BLaER1 treated with 17β-estradiol and CSF1 and Interleukin-3, amounts not matched to agents 10 nM and 100 nM (cell line): ENCODE data around the gene STRN3.

Source experiments
- H3K27ac ChIP-seq, 11 experiments: shearing (Covaris generic); formaldehyde crosslinking; 2 replicates each; pipeline ENCODE4 v1.8.1; 2022
- H3K27me3 ChIP-seq, 11 experiments: shearing (Covaris generic); formaldehyde crosslinking; 2 replicates each; pipeline ENCODE4 v1.8.1; 2022
- H3K36me3 ChIP-seq, 11 experiments: shearing (Covaris generic); formaldehyde crosslinking; 2 replicates each; pipeline ENCODE4 v1.8.1; 2022
- H3K4me1 ChIP-seq, 10 experiments: shearing (Covaris generic); formaldehyde crosslinking; 2 replicates each; pipeline ENCODE4 v1.8.1; 2022
- H3K4me2 ChIP-seq, 11 experiments: shearing (Covaris generic); formaldehyde crosslinking; 2 replicates each; pipeline ENCODE4 v1.8.1; 2022
- H3K4me3 ChIP-seq, 10 experiments: shearing (Covaris generic); formaldehyde crosslinking; 2 replicates each; pipeline ENCODE4 v1.8.1; 2022
- H3K9ac ChIP-seq, 11 experiments: shearing (Covaris generic); formaldehyde crosslinking; 2 replicates each; pipeline ENCODE4 v1.8.1; 2022
- H3K9me3 ChIP-seq, 11 experiments: shearing (Covaris generic); formaldehyde crosslinking; replicated peaks in 1 of 11; 2 replicates each; pipeline ENCODE4 v1.8.1; 2022
- H4K20me1 ChIP-seq, 11 experiments: shearing (Covaris generic); formaldehyde crosslinking; 2 replicates each; pipeline ENCODE4 v1.8.1; 2022
- Cebpa-rat ChIP-seq, 11 experiments: shearing (Covaris generic); IDR thresholded peaks; 2 replicates each; pipeline ENCODE4 v1.8.1; 2022

The STRN3 gene

GRCh38 chr14:31025367-31026076 is 657 bp downstream of the STRN3 start, which contains the start of gene AP4S1:
Gene AP4S1 (plus strand): TSS chr14:31025649. CDS start chr14:31066197, 40,548 bp downstream.
- Histone ChIP-seq H3K27ac (peak within 1 kb of the TSS; percentile 97 to 100 (median 99)), H3K4me2 (peak within 1 kb of the TSS; percentile 81 to 97 (median 90))
- no peak for TF ChIP-seq Cebpa-rat (IDR thresholded peaks at IDR 0.05)

GRCh38 chr14:31024577-31025366 is 1.4 kb downstream of the STRN3 start:
- Histone ChIP-seq H3K4me1 (peaks cover 8 to 31% (median 29%) of the 10 kb centered on the region in 10 experiments), H3K4me2 (peak overlapping the region; percentile 73 to 97 (median 90)), H3K36me3 (peaks cover 22 to 35% (median 31%) of the 10 kb centered on the region in 11 experiments), H3K9me3 (0 out of 22 replicates have a peak, but pooled peaks cover 0 to 5% (median 0%) of the 10 kb centered on the region in 11 experiments), H3K4me3 (peak overlapping the region; percentile 86 to 100 (median 99)), H4K20me1 (peaks cover 15 to 51% (median 42%) of the 10 kb centered on the region in 11 experiments; a peak in 18 of 22 replicates), H3K27ac (peak overlapping the region; percentile 97 to 100 (median 99)), H3K27me3 (no peaks in the 10 kb centered on the region), H3K9ac (peak overlapping the region; percentile 99 to 100 (median 99))
- no peak for TF ChIP-seq Cebpa-rat (IDR thresholded peaks at IDR 0.05)

More at GRCh38 chr14:31025367-31026076, 657 bp downstream of the STRN3 start, which contains the start of gene AP4S1:
- H3K4me3 ChIP-seq: peak within 1 kb of the TSS; percentile 86 to 100 (median 99)
- no peaks in the 10 kb centered on the region for H3K27me3 ChIP-seq
- H3K9ac ChIP-seq: peak within 1 kb of the TSS; percentile 99 to 100 (median 99)
- H3K4me1 ChIP-seq: peaks cover 8 to 31% (median 29%) of the 10 kb centered on the region in 10 experiments
- H3K9me3 ChIP-seq: 0 out of 22 replicates have a peak, but pooled peaks cover 0 to 5% (median 0%) of the 10 kb centered on the region in 11 experiments
- H3K36me3 ChIP-seq: peaks cover 20 to 27% (median 24%) of the 10 kb centered on the region in 11 experiments
- H4K20me1 ChIP-seq: peaks cover 8 to 43% (median 35%) of the 10 kb centered on the region in 11 experiments; a peak in 18 of 22 replicates

GRCh38 chr14:31024010-31024480 is 2.1 kb downstream of the STRN3 start:
- TF ChIP-seq Cebpa-rat (IDR thresholded peaks at IDR 0.05): no peak
- H3K4me1 ChIP-seq: peaks cover 8 to 31% (median 29%) of the 10 kb centered on the region in 10 experiments
- H3K9me3 ChIP-seq: 0 out of 22 replicates have a peak, but pooled peaks cover 0 to 5% (median 0%) of the 10 kb centered on the region in 11 experiments
- peak overlapping the region; percentile 73 to 97 (median 90) for H3K4me2 ChIP-seq
- H3K4me3 ChIP-seq: peak overlapping the region; percentile 86 to 100 (median 99); a peak in 16 of 20 replicates
- peaks cover 22 to 42% (median 33%) of the 10 kb centered on the region in 11 experiments for H3K36me3 ChIP-seq
- H3K9ac ChIP-seq: peak overlapping the region; percentile 12 to 100 (median 99); a peak in 17 of 22 replicates
- peaks cover 16 to 58% (median 49%) of the 10 kb centered on the region in 11 experiments; a peak in 19 of 22 replicates for H4K20me1 ChIP-seq
- no peaks in the 10 kb centered on the region for H3K27me3 ChIP-seq
- H3K27ac ChIP-seq: peak overlapping the region in 1 of 11 experiments; percentile 97; a peak in 3 of 22 replicates

- H3K27me3 ChIP-seq: no peaks in the 10 kb centered on the region
- no peak for TF ChIP-seq Cebpa-rat (IDR thresholded peaks at IDR 0.05)
- H3K9me3 ChIP-seq: 0 out of 22 replicates have a peak, but pooled peaks cover 0 to 5% (median 0%) of the 10 kb centered on the region in 11 experiments
- no peak overlapping the region for H3K4me2 ChIP-seq
- H3K4me1 ChIP-seq: peaks cover 6 to 23% (median 20%) of the 10 kb centered on the region in 10 experiments
- no peak overlapping the region for H3K9ac ChIP-seq
- no peak overlapping the region for H3K27ac ChIP-seq
- peaks cover 33 to 59% (median 49%) of the 10 kb centered on the region in 11 experiments for H3K36me3 ChIP-seq
- no peak overlapping the region for H3K4me3 ChIP-seq
- H4K20me1 ChIP-seq: peaks cover 32 to 75% (median 66%) of the 10 kb centered on the region in 11 experiments; a peak in 20 of 22 replicates
These were observed 3.8 kb downstream of the STRN3 start for GRCh38 chr14:31022386-31022785.

GRCh38 chr14:31021576-31021949 is 4.6 kb downstream of the STRN3 start:
- Histone ChIP-seq H3K27me3 (no peaks in the 10 kb centered on the region), H3K27ac (no peak overlapping the region), H3K4me3 (no peak overlapping the region), H3K9ac (no peak overlapping the region), H3K36me3 (peaks cover 33 to 63% (median 51%) of the 10 kb centered on the region in 11 experiments), H3K9me3 (0 out of 22 replicates have a peak, but pooled peaks cover 0 to 5% (median 0%) of the 10 kb centered on the region in 11 experiments), H4K20me1 (peaks cover 40 to 83% (median 74%) of the 10 kb centered on the region in 11 experiments; a peak in 20 of 22 replicates), H3K4me1 (peaks cover 4 to 19% (median 17%) of the 10 kb centered on the region in 10 experiments; a peak in 16 of 20 replicates), H3K4me2 (no peak overlapping the region)
- TF ChIP-seq Cebpa-rat (IDR thresholded peaks at IDR 0.05): no peak

- H4K20me1 ChIP-seq: peaks cover 43 to 89% (median 79%) of the 10 kb centered on the region in 11 experiments; a peak in 20 of 22 replicates
- H3K9ac ChIP-seq: no peak overlapping the region
- no peak overlapping the region for H3K4me3 ChIP-seq
- H3K9me3 ChIP-seq: 0 out of 22 replicates have a peak, but pooled peaks cover 0 to 5% (median 0%) of the 10 kb centered on the region in 11 experiments
- H3K4me2 ChIP-seq: no peak overlapping the region
- H3K4me1 ChIP-seq: peaks cover 4 to 19% (median 17%) of the 10 kb centered on the region in 10 experiments; a peak in 16 of 20 replicates
- no peak for TF ChIP-seq Cebpa-rat (IDR thresholded peaks at IDR 0.05)
- no peaks in the 10 kb centered on the region for H3K27me3 ChIP-seq
- H3K27ac ChIP-seq: no peak overlapping the region
- H3K36me3 ChIP-seq: peaks cover 33 to 64% (median 51%) of the 10 kb centered on the region in 11 experiments
These were observed 5.2 kb downstream of the STRN3 start for GRCh38 chr14:31020834-31021575.

- no peak overlapping the region for H3K4me3 ChIP-seq
- peaks cover 56 to 100% (median 88%) of the 10 kb centered on the region in 11 experiments; a peak in 20 of 22 replicates for H4K20me1 ChIP-seq
- peaks cover 36 to 79% (median 58%) of the 10 kb centered on the region in 11 experiments for H3K36me3 ChIP-seq
- no peak for TF ChIP-seq Cebpa-rat (IDR thresholded peaks at IDR 0.05)
- H3K9ac ChIP-seq: no peak overlapping the region
- H3K4me1 ChIP-seq: peaks cover 0 to 2% (median 1%) of the 10 kb centered on the region in 10 experiments; a peak in 6 of 20 replicates
- no peak overlapping the region for H3K27ac ChIP-seq
- H3K27me3 ChIP-seq: no peaks in the 10 kb centered on the region
- no peak overlapping the region for H3K4me2 ChIP-seq
- H3K9me3 ChIP-seq: 0 out of 22 replicates have a peak, but pooled peaks cover 0 to 5% (median 0%) of the 10 kb centered on the region in 11 experiments
These were observed 8.0 kb downstream of the STRN3 start for GRCh38 chr14:31018057-31018645.
